B cell (primary cell): ENCODE data around the gene UTS2R. TPM values are rescaled to one million over a fixed set of nuclear protein-coding genes. Genes with fewer than 3 reads are reported as not detected.

ENCODE experiments used
- ATAC-seq: fragments of 200-7000 bp; cut with Tn5 transposase; one replicate; pipeline ENCODE4 v1.10.0; 2021; ENCODE audit warnings: low read depth, mild to moderate bottlenecking, moderate number of reproducible peaks, moderate library complexity
- CTCF ChIA-PET: fragments of 350-600 bp; sonication (Branson Sonifier 250); formaldehyde crosslinking; loops from one replicate; lab custom pipeline; 2021; ENCODE audit warnings: antibody characterized with exemption, inconsistent platforms; lab: Charles Lee
- POLR2A ChIA-PET: fragments of 350-600 bp; sonication (Branson Sonifier 250); formaldehyde crosslinking; loops from one replicate; lab custom pipeline; 2021; ENCODE audit warnings: antibody characterized with exemption; lab: Charles Lee
- DNase-seq: peaks from one replicate; pipeline ENCODE4 v3.0.0; 2013
- H2AFZ ChIP-seq: 2 replicates; pipeline ENCODE4 v1.6.1; 2012; ENCODE audit warnings: mild to moderate bottlenecking, low read depth, low read length; ENCODE audit not compliant: insufficient read depth, poor library complexity, severe bottlenecking
- H3K27ac ChIP-seq, 2 donors: 1 replicate in 1 of 2; 2 replicates in 1 of 2; pipeline ENCODE4 v1.5.1; 2012 to 2013; ENCODE audit warnings: low read length in 2 of 2, mild to moderate bottlenecking in 2 of 2, moderate library complexity in 1 of 2
- H3K27me3 ChIP-seq, 4 experiments: fragments of 200-600 bp in 1 of 4; sonication (generic) in 1 of 4; replicated peaks in 1 of 4; 1 replicate in 2 of 4; 2 replicates in 2 of 4; pipeline versions ENCODE4 v1.6.1 to v1.7.0; 2013 to 2016; ENCODE audit warnings: low read length in 3 of 4, mild to moderate bottlenecking in 2 of 4, mixed read lengths in 1 of 4, moderate library complexity in 1 of 4; ENCODE audit not compliant: insufficient read depth in 4 of 4, control insufficient read depth in 3 of 4; ENCODE audit errors: control extremely low read depth in 1 of 4
- H3K36me3 ChIP-seq, 2 experiments: replicated peaks in 1 of 2; 1 replicate in 1 of 2; 2 replicates in 1 of 2; pipeline versions ENCODE4 v1.6.1 to v1.7.1; 2013; ENCODE audit warnings: low read length in 1 of 2; ENCODE audit not compliant: insufficient read depth in 2 of 2, control insufficient read depth in 1 of 2; ENCODE audit errors: control extremely low read depth in 1 of 2, extremely low read depth in 1 of 2
- H3K4me1 ChIP-seq, 2 donors: fragments of 200-600 bp in 1 of 2; sonication (generic) in 1 of 2; 1 replicate in 1 of 2; 2 replicates in 1 of 2; pipeline versions ENCODE4 v1.5.1 to v1.6.1; 2013 to 2017; ENCODE audit warnings: low read length in 2 of 2; ENCODE audit not compliant: control insufficient read depth in 2 of 2, insufficient read depth in 2 of 2
- H3K4me2 ChIP-seq: replicated peaks from 2 replicates; pipeline ENCODE3; 2012; ENCODE audit warnings: mild to moderate bottlenecking, low read depth, low read length; ENCODE audit not compliant: poor library complexity, severe bottlenecking
- H3K4me3 ChIP-seq, 5 experiments: fragments of 200-600 bp in 1 of 5; sonication (generic) in 1 of 5; 1 replicate in 3 of 5; 2 replicates in 2 of 5; pipeline versions ENCODE4 v1.5.1 to v1.7.0; 2011 to 2016; ENCODE audit warnings: low read length in 4 of 5, mild to moderate bottlenecking in 4 of 5, low read depth in 2 of 5, control low read depth in 1 of 5, moderate library complexity in 1 of 5; ENCODE audit not compliant: insufficient read depth in 1 of 5; ENCODE audit errors: control extremely low read depth in 1 of 5, extremely low read depth in 1 of 5
- H3K79me2 ChIP-seq: fragments of 200-600 bp; sonication (generic); one replicate; pipeline ENCODE4 v1.6.0; 2016; ENCODE audit warnings: low read length; ENCODE audit not compliant: control insufficient read depth, insufficient read depth
- H3K9ac ChIP-seq: fragments of 200-600 bp; sonication (generic); 2 replicates; pipeline ENCODE4 v1.6.1; 2017; ENCODE audit warnings: mild to moderate bottlenecking, low read length, moderate library complexity
- H3K9me3 ChIP-seq, 3 donors: one replicate each; pipeline versions ENCODE4 v1.6.1 to v1.7.1; 2013; ENCODE audit warnings: low read length in 2 of 3; ENCODE audit not compliant: control insufficient read depth in 2 of 3, insufficient read depth in 1 of 3; ENCODE audit errors: control extremely low read depth in 1 of 3
- H4K20me1 ChIP-seq: 2 replicates; pipeline ENCODE4 v1.6.0; 2012; ENCODE audit warnings: mild to moderate bottlenecking, low read length; ENCODE audit not compliant: insufficient read depth, control insufficient read depth, poor library complexity, severe bottlenecking
- H3K27ac Mint-ChIP-seq: one replicate; pipeline ENCODE4 v1.8.0; 2021; ENCODE audit warnings: mixed read lengths
- H3K27me3 Mint-ChIP-seq: one replicate; pipeline ENCODE4 v1.8.0; 2021; ENCODE audit warnings: mixed read lengths
- H3K4me1 Mint-ChIP-seq: one replicate; pipeline ENCODE4 v1.8.0; 2021; ENCODE audit warnings: mixed read lengths
- H3K4me3 Mint-ChIP-seq: one replicate; pipeline ENCODE4 v1.8.0; 2021; ENCODE audit warnings: mixed read lengths
- H3K9me3 Mint-ChIP-seq: one replicate; pipeline ENCODE4 v1.8.0; 2022; ENCODE audit warnings: mixed read lengths; ENCODE audit not compliant: insufficient read depth
- CTCF ChIP-seq: fragments of 200-600 bp; IDR thresholded peaks from one replicate; pipeline ENCODE4 v1.8.0; 2022; ENCODE audit warnings: antibody characterized with exemption, mild to moderate bottlenecking
- EZH2 ChIP-seq: IDR thresholded peaks from 2 replicates; pipeline ENCODE4 v1.6.1; 2012; ENCODE audit warnings: borderline replicate concordance, low read depth, mild to moderate bottlenecking, moderate library complexity, low read length; ENCODE audit not compliant: insufficient read depth, poor library complexity, severe bottlenecking
- WGBS: methylation state at CpG from one replicate; pipeline ENCODE4 v1.1.5; 2013; ENCODE audit warnings: missing lambda C conversion rate; ENCODE audit not compliant: insufficient coverage; 5-methylcytosine and 5-hydroxymethylcytosine counted together
- intact Hi-C: fragments of 100-400 bp; cut with micrococcal nuclease; formaldehyde crosslinking; loops from one replicate; pipeline ENCODE4 v1.10.0; 2022
- polyA plus RNA-seq: library from polyadenylated mRNA; depleted of rRNA; stranded (reverse); fragments of >200 nt; gene quantifications from 2 replicates; pipeline ENCODE4 v1.2.3, GENCODE V29; 2012
- total RNA-seq, 2 donors: library from RNA; stranded (reverse); fragments of 120-200 nt in 1 of 2; gene quantifications; 1 replicate in 1 of 2; 2 replicates in 1 of 2; pipeline versions ENCODE4 v1.2.3 to v1.2.4, GENCODE V29; 2013 to 2022

UTS2R gene
- total and polyA plus RNA-seq, 2 donors (not counting 1 experiment from before 2014, with no cell fraction given) = 0.86 TPM; not detected in 1

GRCh38 chr17:82388922-82389283 is 17.3 kb downstream of the UTS2R start:
- peaks cover 0 to 29% (median 3%) of the 10 kb centered on the region in 4 experiments for H3K27me3 ChIP-seq
- Mint-ChIP-seq H3K9me3 (no peaks in the 10 kb centered on the region), H3K27ac (no peak overlapping the region), H3K4me1 (peaks cover 2% of the 10 kb centered on the region), H3K4me3 (no peak overlapping the region), H3K27me3 (no peaks in the 10 kb centered on the region)
- H3K27ac ChIP-seq = no peak overlapping the region
- H3K36me3 ChIP-seq = peaks cover 0 to 17% of the 10 kb centered on the region in 2 experiments
- TF ChIP-seq EZH2 = no peak
- no peak for TF ChIP-seq CTCF
- POLR2A ChIA-PET = no interaction called here
- H3K9me3 ChIP-seq = no peaks in the 10 kb centered on the region
- no peaks in the 10 kb centered on the region for H3K4me1 ChIP-seq
- no peak overlapping the region for H3K4me2 ChIP-seq
- no peak overlapping the region for H3K4me3 ChIP-seq
- H3K79me2 ChIP-seq = no peaks in the 10 kb centered on the region
- ATAC-seq (no peak), DNase-seq (no peak)
- intact Hi-C loops = no loop called here
- CTCF ChIA-PET = no interaction called here
- no peaks in the 10 kb centered on the region for H4K20me1 ChIP-seq
- WGBS = 94% methylated on average over 15 of the region's 21 CpGs
- H3K9ac ChIP-seq = no peak overlapping the region
- no peak overlapping the region for H2AFZ ChIP-seq

GRCh38 chr17:82389379-82389778 is 17.8 kb downstream of the UTS2R start:
- CTCF ChIA-PET = interaction anchor here (1.4 kb wide), 1 partner anchor 37 kb away, joined by 4 read pairs; no protein-coding TSS in a partner anchor
- intact Hi-C loops = no loop called here
- H3K4me3 ChIP-seq = no peak overlapping the region
- peaks cover 2% of the 10 kb centered on the region for H3K4me1 Mint-ChIP-seq
- no peaks in the 10 kb centered on the region for H3K27me3 Mint-ChIP-seq
- no peak overlapping the region for H3K4me3 Mint-ChIP-seq
- H3K79me2 ChIP-seq = no peaks in the 10 kb centered on the region
- POLR2A ChIA-PET = no interaction called here
- no peak overlapping the region for H3K4me2 ChIP-seq
- no peak overlapping the region for H3K27ac Mint-ChIP-seq
- H3K9me3 ChIP-seq = no peaks in the 10 kb centered on the region
- 90% methylated on average over 10 of the region's 10 CpGs for WGBS
- no peak for ATAC-seq
- peaks cover 3 to 17% of the 10 kb centered on the region in 2 experiments for H3K36me3 ChIP-seq
- no peaks in the 10 kb centered on the region for H3K9me3 Mint-ChIP-seq
- TF ChIP-seq CTCF = no peak
- no peak for TF ChIP-seq EZH2
- H3K9ac ChIP-seq = no peak overlapping the region
- DNase-seq = no peak
- peaks cover 0 to 25% (median 3%) of the 10 kb centered on the region in 4 experiments for H3K27me3 ChIP-seq
- H3K27ac ChIP-seq = no peak overlapping the region
- H3K4me1 ChIP-seq = no peaks in the 10 kb centered on the region
- H2AFZ ChIP-seq = no peak overlapping the region
- H4K20me1 ChIP-seq = no peaks in the 10 kb centered on the region
